SK-N-SH (cell line): ENCODE results near the gene PSPN.

Source experiments
- CHD2 ChIP-seq: fragments of 150-350 bp; IDR thresholded peaks from 2 replicates; pipeline ENCODE4 v1.6.1; 2018; ENCODE audit warnings: low read length; ENCODE audit not compliant: partially characterized antibody
- CTCF ChIP-seq: fragments of 200-600 bp; sonication (generic); IDR thresholded peaks from 2 replicates; pipeline ENCODE4 v1.6.1; 2017; ENCODE audit warnings: antibody characterized with exemption, mild to moderate bottlenecking, moderate library complexity
- EZH2phosphoT487 ChIP-seq: fragments of 200-600 bp; sonication (generic); IDR thresholded peaks from 2 replicates; pipeline ENCODE4 v1.6.1; 2017; ENCODE audit warnings: low read depth, mixed run types, mild to moderate bottlenecking, antibody characterized with exemption, moderate library complexity, borderline replicate concordance
- FOXM1 ChIP-seq: IDR thresholded peaks from 2 replicates; pipeline ENCODE4 v1.4.0; 2012; ENCODE audit warnings: low read depth, mild to moderate bottlenecking
- NFIC ChIP-seq: IDR thresholded peaks from 2 replicates; pipeline ENCODE4 v1.4.0; 2012; ENCODE audit warnings: borderline replicate concordance
- PBX3 ChIP-seq: IDR thresholded peaks from 2 replicates; pipeline ENCODE4; 2012
- POLR2AphosphoS5 ChIP-seq: IDR thresholded peaks from 2 replicates; pipeline ENCODE4 v1.6.1; 2012; ENCODE audit warnings: low read depth, low read length
- RCOR1 ChIP-seq: fragments of 150-350 bp; IDR thresholded peaks from 2 replicates; pipeline ENCODE4 v1.6.1; 2017; ENCODE audit warnings: antibody characterized with exemption, low read length
- SMC3 ChIP-seq: IDR thresholded peaks from 2 replicates; pipeline ENCODE4 v1.6.1; 2012; ENCODE audit warnings: low read depth, low read length, improper control_type of control experiment
- TAF1 ChIP-seq: IDR thresholded peaks from 2 replicates; pipeline ENCODE4 v1.6.1; 2012; ENCODE audit warnings: low read depth, mild to moderate bottlenecking, low read length, moderate library complexity, borderline replicate concordance
- TCF12 ChIP-seq: IDR thresholded peaks from 2 replicates; pipeline ENCODE4 v1.4.0; 2012
- TEAD4 ChIP-seq: IDR thresholded peaks from 2 replicates; pipeline ENCODE4 v1.4.0; 2012; ENCODE audit warnings: mild to moderate bottlenecking, borderline replicate concordance; ENCODE audit not compliant: insufficient read depth
- YY1 ChIP-seq: IDR thresholded peaks from 2 replicates; pipeline ENCODE4 v1.4.0; 2012; ENCODE audit warnings: low read depth, mild to moderate bottlenecking

- TF ChIP-seq TAF1 (no peak), CTCF (no peak), YY1 (no peak), CHD2 (no peak), PBX3 (no peak), TCF12 (no peak), FOXM1 (no peak), POLR2AphosphoS5 (no peak), TEAD4 (no peak), RCOR1 (no peak), EZH2phosphoT487 (no peak), SMC3 (no peak), NFIC (no peak)
Observed at GRCh38 chr19:6359568-6360341, 16.0 kb downstream of the PSPN start.
